ENCODE data around the gene DNAI2.

The DNAI2 gene

GRCh38 chr17:74231928-74232907 is 41.8 kb upstream of the DNAI2 start:
- no peak for TF ChIP-seq CTCF (IDR thresholded peaks at IDR 0.05; ENCODE audit: low read depth, low read length)

GRCh38 chr17:74233937-74234336 is 40.1 kb upstream of the DNAI2 start:
- no peak for TF ChIP-seq CTCF (IDR thresholded peaks at IDR 0.05; ENCODE audit: low read depth, low read length)
- H3K4me3 ChIP-seq (ENCODE audit: low read depth, low read length): no peak overlapping the region

More at GRCh38 chr17:74231928-74232907, 41.8 kb upstream of the DNAI2 start:
- no peak overlapping the region for H3K4me3 ChIP-seq (ENCODE audit: low read depth, low read length)

GRCh38 chr17:74234486-74234885 is 39.5 kb upstream of the DNAI2 start:
- no peak overlapping the region for H3K4me3 ChIP-seq (ENCODE audit: low read depth, low read length)
- TF ChIP-seq CTCF (IDR thresholded peaks at IDR 0.05; ENCODE audit: low read depth, low read length): no peak

- H3K4me3 ChIP-seq (ENCODE audit: low read depth, low read length): no peak overlapping the region
- no peak for TF ChIP-seq CTCF (IDR thresholded peaks at IDR 0.05; ENCODE audit: low read depth, low read length)
These were observed 38.9 kb upstream of the DNAI2 start for GRCh38 chr17:74235040-74235581.

- no peak for TF ChIP-seq CTCF (IDR thresholded peaks at IDR 0.05; ENCODE audit: low read depth, low read length)
- no peak overlapping the region for H3K4me3 ChIP-seq (ENCODE audit: low read depth, low read length)
These were observed 38.1 kb upstream of the DNAI2 start for GRCh38 chr17:74235911-74236371.

GRCh38 chr17:74237321-74237720 is 36.7 kb upstream of the DNAI2 start:
- no peak overlapping the region for H3K4me3 ChIP-seq (ENCODE audit: low read depth, low read length)
- TF ChIP-seq CTCF (IDR thresholded peaks at IDR 0.05; ENCODE audit: low read depth, low read length): no peak

- no peak for TF ChIP-seq CTCF (IDR thresholded peaks at IDR 0.05; ENCODE audit: low read depth, low read length)
- H3K4me3 ChIP-seq (ENCODE audit: low read depth, low read length): no peak overlapping the region
These were observed 34.9 kb upstream of the DNAI2 start for GRCh38 chr17:74239172-74239571.
